RWPE1 (cell line): ENCODE results near the gene ROMO1.
A peak's percentile ranks its signal among the peaks of the same experiment; 100 is the strongest.

Experiments used
- CTCF ChIA-PET: fragments of 350-600 bp; sonication (Branson Sonifier 250); formaldehyde crosslinking; extraction: SDS; loops from one replicate; lab custom pipeline; 2021; lab: Yijun Ruan, JAX
- POLR2A ChIA-PET: fragments of 400-600 bp; formaldehyde crosslinking; extraction: SDS; loops from one replicate; lab custom pipeline; 2020; ENCODE audit warnings: antibody characterized with exemption; ENCODE audit not compliant: low non-redundant PET; lab: Yijun Ruan, JAX
- DNase-seq: peaks from one replicate; pipeline ENCODE4 v3.0.0; 2012; ENCODE audit warnings: low spot score
- H3K27ac ChIP-seq: fragments of 450-650 bp; 2 replicates; pipeline ENCODE4 v1.5.1; 2017
- CTCF ChIP-seq: fragments of 450-650 bp; conservative IDR thresholded peaks from 2 replicates; pipeline ENCODE4 v1.5.1; 2017; ENCODE audit warnings: low read depth, mild to moderate bottlenecking

ROMO1 gene

GRCh38 chr20:35732644-35732982 lies 33.4 kb downstream of the ROMO1 start:
- DNase-seq = no peak
- peak overlapping the region; percentile 6; the same call in 1 of the 2 replicates for H3K27ac ChIP-seq
- POLR2A ChIA-PET = no interaction called here
- no peak for TF ChIP-seq CTCF
- CTCF ChIA-PET = no interaction called here

DNA sequence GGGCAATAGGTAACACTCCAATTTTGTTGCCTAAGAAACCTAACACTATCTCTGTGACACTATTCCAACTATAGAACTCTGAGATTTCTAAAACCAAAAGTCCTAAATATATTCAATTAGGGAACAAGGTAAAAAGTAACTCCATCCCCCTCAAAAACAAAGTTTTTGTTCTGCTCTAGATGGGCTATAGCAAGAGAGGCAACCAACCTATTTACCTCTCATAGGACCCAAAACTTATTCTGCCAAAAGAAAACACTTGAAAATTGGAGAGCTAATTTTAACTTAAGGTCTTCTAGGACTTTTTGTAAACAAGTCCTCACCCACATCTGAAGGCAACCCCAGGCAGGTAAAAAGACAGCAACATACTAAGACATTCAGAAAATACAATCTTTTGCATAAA lies 35.2 kb downstream of the ROMO1 start:
- ChIA-PET POLR2A (interaction anchor here (0.6 to 0.7 kb wide), 2 partner anchors 11 to 109 kb away, joined by 3 read pairs; no protein-coding TSS in a partner anchor), CTCF (interaction anchor here (1.1 kb wide), 1 partner anchor 220 kb away, joined by 3 read pairs; the partner anchor contains the start of gene SCAND1)
- no peak for DNase-seq
- no peak overlapping the region for H3K27ac ChIP-seq
- no peak for TF ChIP-seq CTCF

GRCh38 chr20:35734777-35735649 lies 35.8 kb downstream of the ROMO1 start:
- no peak for DNase-seq
- no peak for TF ChIP-seq CTCF
- H3K27ac ChIP-seq = no peak overlapping the region
- ChIA-PET CTCF (interaction anchor here (1.1 kb wide), 1 partner anchor 220 kb away, joined by 3 read pairs; the partner anchor contains the start of gene SCAND1), POLR2A (interaction anchor here (0.6 to 1.2 kb wide), 2 partner anchors 11 to 16 kb away, joined by 3 to 5 read pairs; no protein-coding TSS in a partner anchor)

GRCh38 chr20:35735826-35736470 lies 36.7 kb downstream of the ROMO1 start:
- no peak for TF ChIP-seq CTCF
- CTCF ChIA-PET = interaction anchor here (0.6 to 0.7 kb wide), 2 partner anchors 60 to 122 kb away, joined by 3 read pairs; no protein-coding TSS in a partner anchor
- no peak for DNase-seq
- no peak overlapping the region for H3K27ac ChIP-seq
- POLR2A ChIA-PET = interaction anchor here (1.2 kb wide), 1 partner anchor 17 kb away, joined by 5 read pairs; no protein-coding TSS in a partner anchor

DNA sequence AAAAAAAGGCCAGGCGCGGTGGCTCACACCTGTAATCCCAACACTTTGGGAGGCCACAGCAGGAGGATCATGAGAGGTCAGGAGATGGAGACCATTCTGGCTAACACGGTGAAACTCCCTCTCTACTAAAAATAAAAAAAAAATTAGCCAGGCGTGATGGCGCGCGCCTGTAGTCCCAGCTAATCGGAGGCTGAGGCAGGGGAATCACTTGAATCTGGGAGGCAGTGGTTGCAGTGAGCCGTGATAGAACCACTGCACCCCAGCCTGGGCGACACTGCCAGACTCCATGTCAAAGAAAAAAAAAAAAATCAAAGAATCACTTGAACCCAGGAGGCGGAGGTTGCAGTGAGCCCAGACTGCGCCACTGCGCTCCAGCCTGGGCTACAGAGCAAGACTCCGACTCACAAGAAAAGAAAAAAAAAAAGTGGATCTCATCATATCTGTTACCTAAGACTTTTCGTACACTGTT lies 38.7 kb downstream of the ROMO1 start:
- no peak for TF ChIP-seq CTCF
- ChIA-PET CTCF (interaction anchor here (0.6 kb wide), 1 partner anchor 102 kb away, joined by 3 read pairs; no protein-coding TSS in a partner anchor), POLR2A (interaction anchor here (0.7 kb wide), 1 partner anchor 216 kb away, joined by 4 read pairs; no protein-coding TSS in a partner anchor)
- DNase-seq = no peak
- peak overlapping the region; percentile 44 for H3K27ac ChIP-seq
